Stimulated activated CD8-positive, alpha-beta memory T cell treated with anti-CD3 and anti-CD28 coated beads, Interleukin-4, amount 100 ng/mL, for 4 hours (primary cell): ENCODE measurements around the gene MOV10L1.

Experiments used
- DNase-seq, 2 donors: peaks; one replicate each; pipeline ENCODE4 v3.0.0-alpha.2; 2020; ENCODE audit warnings: low read depth in 2 of 2, low spot score in 1 of 2

MOV10L1 gene

DNA sequence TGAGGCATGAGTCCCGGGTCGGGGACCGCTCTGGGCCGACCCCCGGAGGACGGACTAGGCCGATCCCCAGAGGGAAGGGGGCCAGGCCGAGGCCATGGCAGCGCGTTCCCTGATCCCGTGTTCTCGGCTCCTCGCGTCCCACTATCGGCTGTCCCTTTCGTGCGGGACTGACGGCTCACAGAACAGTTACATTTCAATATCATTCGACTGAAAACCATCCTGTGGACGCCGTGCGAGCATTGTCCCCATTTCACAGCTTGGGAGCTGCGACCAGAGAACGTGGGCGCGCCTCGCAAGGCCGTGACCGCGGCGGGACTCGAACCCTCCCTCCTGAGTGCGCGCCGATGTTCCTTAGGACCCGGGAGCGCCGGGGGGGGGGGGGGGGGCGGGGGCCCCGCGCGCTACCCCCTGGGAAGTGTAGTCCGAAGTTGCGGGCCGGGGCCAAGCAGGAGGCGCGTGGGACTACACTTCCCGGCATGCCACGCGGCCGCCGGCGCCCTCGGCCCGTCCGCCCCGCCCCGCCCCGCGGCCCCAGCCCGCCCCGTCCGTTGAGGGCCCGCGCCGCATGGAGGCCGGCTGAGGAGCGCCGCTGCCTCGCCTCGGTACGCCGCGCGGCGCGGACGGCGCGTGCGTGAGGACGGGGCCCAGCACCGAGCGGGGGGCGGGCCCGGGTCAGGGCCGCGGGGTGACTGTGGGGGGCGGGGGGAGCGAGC is 95.7 kb downstream of the MOV10L1 start, which contains the start of gene TRABD:
Gene TRABD, plus strand, starts transcription at position 539 of the 713 bp plus-strand sequence. CDS start 7,148 bp downstream, outside the sequence.
- DNase-seq = peak; percentile 60 to 79

DNA sequence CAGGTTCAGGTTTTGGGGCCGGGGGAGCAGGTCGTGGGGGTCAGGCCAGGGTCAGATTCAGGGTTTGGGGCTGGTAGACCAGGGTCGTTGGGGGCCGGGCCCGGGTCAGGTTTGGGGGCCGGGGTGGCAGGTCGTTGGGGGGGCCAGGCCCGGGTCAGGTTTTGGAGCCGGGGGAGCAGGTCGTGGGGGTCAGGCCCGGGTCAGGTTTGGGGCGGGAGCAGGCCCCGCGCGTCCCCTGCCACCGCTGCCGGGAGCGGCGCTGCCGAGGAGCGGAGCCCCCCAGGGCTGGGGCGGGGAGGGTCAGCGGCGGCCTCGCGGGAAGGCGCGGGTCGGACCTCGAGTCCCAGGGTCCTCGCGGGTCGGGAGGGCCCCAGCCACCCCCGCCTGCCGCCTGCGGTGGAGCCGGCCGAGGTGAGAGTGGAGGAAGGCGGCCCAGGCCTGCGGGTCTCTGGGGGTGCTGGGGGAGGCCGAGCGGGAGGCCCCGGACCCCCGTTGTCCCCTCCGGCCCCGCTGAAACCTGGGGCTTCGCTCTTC is 96.4 kb downstream of the MOV10L1 start:
- DNase-seq = no peak

DNA sequence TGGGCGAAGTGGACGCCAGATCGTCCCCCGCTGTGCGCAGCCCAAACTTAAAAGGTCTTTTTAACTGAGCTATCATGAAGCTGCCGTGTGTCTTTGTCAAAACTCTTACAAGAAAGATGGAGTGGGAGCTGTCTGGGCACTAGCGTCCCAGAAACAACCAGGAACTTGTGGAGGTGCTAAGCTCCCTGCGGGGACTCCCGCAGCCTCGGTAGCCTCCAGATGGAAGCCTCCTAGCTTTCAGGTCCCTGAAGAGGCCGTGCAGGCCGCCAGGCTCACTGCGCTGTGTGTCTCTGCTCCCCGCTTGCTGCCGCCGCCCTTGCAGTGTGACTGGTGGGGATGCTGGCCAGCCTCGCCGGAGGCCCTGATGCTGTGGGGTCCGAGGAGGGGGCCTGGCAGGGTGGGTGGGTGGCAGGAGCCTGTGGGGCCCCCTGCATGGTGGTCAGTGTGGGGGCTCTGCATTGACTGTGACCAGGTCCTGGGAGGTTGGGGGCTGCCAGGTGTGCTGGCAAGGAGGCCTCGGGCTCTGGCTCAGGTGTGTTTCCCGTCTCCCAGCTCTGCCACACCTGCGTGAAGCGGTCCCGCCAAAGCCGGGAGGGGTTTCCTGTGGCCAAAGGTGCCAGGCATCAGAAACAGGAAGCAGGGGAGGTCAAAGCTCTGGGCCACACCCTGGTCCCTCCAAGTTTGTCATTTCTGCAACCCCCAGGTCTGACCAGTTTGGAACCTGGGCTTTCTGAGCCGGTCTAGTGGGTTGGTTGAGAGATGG is 97.1 kb downstream of the MOV10L1 start:
- DNase-seq = no peak

DNA sequence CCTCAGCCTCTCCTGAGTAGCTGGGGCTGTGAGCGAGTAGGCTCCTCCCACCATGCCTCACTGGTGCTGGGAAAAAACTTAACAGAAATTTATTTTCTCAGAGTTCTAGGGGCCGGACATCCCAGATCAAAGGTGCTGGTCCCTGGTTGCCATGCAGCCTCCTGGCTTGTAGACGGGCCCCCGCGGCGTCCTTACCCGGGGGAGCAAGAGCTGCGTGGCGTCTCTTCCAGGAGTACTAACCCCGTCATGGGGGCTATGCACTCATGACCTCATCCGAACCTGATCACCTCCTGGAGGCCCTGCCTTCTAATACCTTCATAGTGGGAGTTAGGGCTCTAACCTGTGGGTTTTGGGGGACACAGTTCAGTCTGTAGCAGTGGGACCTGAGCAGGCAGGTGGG is 98.5 kb downstream of the MOV10L1 start:
- no peak for DNase-seq

DNA sequence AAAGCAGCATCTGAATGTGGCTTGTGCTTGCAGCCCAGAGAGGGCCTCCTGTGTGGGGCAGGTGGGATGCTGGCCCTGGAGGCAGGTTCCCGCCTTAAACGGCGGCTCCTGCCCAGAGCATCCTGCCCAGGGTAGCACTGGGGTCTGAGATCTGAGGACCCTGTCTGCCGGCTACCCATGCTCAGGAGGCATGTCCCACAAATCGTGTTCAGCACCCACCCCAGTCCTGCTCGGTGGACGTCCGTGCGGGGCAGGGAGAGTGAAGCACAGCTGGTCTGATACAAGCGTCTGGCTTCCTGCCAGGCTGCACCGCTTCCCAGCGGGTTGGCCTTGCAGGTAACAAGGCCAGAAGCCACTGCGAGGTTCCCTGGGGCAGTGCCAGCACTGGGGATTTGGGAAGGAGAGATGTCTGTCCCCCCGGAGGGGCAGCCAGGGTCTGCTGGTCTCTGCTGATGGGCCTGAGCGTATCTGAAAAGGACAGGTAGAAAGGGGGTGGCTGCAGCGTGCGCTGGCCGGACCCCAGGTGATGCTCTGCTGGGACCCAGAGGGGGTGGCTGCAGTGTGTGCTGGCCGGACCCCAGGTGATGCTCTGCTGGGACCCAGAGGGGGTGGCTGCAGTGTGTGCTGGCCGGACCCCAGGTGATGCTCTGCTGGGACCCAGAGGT is 99.5 kb downstream of the MOV10L1 start:
- DNase-seq = no peak

DNA sequence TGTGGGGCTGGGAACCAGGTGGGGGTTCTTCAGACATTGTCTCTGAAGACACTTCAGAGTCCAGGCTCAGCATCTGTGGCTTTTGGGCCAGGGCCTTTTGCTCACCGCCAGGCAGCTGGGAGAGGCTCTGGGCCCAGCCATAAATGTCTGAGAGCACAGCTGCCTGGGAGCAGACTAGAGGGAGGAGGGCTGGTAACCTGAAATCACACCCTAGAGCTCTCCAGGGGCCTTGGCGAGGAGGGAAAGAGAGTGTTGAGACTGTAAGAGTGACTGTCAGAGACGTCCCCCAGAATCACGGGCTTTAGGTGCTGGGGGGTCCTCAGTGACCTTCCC is 100.0 kb downstream of the MOV10L1 start:
- no peak for DNase-seq

DNA sequence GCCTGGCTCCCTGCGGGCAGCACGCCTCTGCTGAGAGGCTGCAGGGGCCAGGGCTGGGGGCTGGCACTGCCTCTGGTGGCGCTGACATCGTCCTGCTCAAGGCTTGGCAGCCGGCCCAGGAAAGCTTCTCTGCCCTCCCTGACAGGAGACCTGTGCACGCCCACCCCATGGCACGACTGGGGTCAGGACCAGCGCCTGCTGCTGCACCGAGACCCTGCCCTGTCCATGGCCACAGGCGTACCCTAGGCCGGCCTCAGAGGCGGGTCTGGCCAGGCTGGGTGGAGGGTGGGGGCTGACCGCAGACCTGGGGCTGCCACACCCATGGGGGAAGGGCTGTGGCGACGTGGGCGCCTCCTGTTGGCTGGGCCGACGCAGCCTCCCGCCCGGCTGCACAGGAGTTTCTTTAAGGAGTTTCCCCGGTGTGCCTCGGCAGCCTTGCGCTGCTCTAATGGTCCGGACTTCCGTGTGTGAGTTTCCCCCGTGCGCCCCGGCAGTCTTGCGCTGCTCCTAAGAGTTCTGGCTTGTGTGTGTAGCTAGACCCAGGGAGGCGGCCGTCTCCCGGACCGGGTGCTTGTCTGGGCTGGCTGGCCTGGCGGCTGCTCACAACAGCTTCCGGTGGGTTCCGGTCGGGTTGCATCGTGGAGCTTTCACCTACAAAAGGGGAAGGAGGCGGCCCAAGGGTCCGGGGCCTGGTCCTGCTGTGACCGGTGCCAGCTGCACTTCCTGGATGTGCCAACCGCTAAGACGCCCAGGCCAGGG is 100.6 kb downstream of the MOV10L1 start:
- DNase-seq = peak; percentile 31 to 63

DNA sequence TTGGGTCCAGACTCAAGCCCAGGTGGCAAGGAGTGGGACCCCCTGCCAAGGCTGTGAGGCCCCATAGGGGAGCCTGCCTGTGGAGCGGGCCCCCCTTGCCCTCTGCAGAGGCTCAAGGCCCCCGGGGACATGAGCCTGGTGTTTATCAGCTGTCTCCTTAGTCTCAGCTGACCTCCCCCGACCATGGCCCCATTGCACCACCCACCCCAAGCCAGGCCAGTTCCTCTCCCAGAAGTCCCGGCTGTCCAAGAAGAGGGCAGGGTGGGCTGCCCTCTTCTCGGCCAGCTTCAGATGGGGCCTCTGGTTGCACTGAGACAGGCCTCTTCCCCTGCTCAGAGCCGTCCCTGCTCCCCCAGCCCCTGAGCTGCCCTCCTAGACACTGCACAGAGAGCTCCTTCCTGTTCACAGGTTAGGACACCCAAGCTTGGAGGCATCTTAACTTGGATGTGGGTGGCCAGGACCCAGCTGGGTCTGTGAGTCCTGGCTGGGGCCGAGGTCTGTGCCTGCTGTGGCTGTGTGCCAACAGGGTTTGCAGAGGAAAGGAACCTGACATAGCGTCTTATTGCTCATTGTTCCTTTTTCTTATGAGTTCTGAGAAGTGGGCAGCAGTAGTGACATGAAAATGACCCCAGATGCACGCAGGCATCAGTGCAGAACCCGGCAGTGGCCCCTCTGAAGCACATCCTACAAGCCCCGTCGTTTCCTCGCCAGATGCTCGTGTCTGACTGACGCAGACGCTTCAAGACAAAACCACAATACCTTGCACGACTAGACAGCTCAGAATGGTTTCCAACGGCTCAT is 101.3 kb downstream of the MOV10L1 start:
- DNase-seq = peak; percentile 38 to 60

DNA sequence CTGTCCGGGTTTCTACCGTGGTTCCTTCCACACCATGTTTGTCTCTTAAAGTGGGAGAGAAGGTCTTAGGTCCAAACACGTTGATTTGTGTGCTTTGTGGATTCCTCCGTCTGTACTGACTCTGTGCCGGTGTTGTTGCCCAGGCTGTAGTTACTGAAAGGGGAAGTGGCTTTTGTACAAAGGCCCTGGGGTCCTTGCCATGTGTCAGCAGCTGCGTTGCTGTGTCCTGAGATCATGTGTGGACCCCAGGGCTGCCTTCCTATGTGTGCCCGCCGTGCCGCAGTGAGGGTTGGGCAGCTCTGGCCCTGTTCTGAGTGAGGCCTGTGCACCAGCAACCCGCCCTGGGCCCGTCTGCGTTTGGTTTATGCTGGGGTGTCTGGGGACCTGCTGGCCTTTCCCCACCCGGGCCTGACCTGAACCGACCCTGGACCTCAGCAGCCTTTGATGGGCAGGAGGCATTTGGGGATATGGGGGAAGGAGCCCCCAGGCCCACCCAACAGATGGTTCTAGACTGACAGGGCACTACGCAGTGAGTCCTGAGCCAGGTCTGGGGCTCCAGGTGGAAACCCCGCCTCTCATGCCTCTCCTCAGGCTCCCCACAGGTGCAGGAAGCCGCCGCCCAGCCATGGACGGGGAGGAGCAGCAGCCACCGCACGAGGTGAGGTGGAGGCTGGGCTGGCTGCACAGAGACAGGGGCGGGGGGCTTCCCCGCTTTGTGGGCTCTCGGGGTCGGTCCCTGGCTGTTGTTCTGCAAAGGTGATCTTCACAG is 102.8 kb downstream of the MOV10L1 start:
- DNase-seq = no peak

DNA sequence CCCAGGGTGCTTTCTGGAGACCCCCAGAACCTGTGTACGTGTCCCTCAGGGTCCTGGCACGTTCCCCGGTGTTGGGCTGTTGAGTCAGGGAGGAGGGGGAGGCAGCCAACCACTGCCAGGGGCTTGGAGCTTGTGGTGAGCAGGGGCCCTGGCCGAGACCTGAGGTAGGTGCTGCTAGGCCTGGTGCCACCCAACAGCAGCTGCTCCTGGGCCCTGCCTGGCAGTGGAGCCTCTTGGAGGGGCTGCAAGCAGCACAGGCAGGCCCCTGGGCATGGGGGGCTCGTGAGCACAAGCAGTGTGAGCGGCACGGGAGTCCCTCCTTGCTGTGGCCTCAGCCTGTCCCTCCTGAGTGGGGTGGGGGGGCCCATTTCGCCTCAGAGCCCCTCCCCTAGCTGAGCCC is 103.8 kb downstream of the MOV10L1 start:
- no peak for DNase-seq

DNA sequence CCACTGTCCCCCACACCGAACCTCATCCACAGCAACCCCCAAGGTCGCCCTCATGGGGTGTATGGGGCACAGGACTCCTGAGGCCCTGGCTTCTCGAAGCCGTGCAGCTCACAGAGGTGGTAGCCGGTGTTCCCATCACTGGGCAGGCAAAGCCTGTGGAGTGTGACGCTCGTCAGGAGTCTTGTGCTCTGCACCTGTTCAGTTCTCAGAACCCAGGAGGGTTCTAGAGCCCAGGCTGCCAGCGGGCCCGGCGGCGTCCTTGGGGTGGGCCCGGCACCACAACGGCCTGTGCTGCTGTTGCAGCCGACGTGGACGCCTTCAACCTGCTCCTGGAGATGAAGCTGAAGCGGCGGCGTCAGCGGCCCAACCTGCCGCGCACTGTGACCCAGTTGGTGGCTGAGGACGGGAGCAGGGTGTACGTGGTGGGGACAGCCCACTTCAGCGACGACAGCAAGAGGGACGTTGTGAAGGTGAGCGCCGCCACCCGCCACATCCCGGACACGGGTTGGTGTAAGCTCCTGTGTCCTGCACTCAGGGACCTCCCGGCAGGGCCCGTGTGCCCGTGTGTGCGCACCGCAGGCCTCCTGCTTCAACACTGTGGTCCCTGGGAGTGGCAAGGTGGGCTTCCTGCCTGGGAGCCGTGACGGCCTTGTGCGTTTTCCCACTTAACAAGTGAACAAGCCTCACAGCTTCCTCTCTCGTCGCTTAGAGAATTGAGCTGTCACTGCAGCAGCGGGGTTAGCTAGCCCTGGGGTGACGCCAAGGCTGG is 104.4 kb downstream of the MOV10L1 start:
- DNase-seq = no peak

DNA sequence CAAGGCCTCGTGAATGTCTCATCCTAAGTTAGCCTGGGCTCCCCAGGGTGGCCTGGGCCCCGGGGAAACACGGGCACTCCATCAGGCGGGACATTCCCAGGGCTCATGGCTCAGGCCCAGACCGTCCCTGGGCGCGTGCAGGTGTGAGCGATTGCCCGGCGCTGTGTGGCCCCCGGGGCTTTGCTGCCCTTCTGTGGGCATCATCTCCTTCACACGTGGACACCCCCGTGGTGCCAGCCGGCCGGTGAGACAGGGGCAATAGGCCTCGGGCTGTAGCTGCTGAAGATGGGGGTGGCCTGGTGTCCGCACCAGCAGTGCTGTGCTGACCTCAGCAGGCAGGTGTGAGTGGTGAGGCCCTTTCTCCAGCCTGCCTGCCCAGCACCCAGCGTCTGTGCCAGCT is 106.5 kb downstream of the MOV10L1 start:
- no peak for DNase-seq

DNA sequence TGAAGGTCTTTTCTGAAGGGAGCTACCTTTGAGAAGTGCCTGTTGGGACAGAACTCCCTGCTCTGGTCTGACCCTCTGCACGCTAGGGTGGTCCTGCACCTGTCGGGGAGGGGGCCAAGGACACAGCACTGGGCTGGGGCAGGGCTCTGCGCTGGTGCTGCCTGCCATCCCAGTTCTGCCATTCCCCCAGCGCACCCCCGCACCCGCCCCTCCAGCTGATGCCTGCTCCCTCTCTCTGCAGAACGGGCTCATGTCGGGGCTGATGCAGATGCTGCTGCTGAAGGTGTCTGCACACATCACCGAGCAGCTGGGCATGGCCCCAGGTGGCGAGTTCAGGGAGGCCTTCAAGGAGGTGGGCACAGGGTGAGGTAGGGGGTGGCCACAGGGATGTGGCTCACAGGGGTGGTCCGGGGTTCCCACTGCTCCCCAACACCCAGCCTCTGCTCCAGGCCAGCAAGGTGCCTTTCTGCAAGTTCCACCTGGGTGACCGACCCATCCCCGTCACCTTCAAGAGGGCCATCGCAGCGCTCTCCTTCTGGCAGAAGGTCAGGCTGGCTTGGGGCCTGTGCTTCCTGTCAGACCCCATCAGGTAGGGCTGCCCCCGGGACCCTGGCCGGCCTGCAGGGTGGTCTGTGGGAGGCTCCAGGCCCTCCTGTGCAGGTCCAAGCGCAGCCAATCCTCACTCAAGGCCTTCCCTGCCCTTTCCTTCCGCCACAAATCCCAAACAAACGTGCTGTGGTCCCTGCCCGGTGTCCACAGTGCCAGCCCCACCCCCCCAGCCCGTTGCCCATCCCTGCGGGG is 107.4 kb downstream of the MOV10L1 start:
- no peak for DNase-seq

DNA sequence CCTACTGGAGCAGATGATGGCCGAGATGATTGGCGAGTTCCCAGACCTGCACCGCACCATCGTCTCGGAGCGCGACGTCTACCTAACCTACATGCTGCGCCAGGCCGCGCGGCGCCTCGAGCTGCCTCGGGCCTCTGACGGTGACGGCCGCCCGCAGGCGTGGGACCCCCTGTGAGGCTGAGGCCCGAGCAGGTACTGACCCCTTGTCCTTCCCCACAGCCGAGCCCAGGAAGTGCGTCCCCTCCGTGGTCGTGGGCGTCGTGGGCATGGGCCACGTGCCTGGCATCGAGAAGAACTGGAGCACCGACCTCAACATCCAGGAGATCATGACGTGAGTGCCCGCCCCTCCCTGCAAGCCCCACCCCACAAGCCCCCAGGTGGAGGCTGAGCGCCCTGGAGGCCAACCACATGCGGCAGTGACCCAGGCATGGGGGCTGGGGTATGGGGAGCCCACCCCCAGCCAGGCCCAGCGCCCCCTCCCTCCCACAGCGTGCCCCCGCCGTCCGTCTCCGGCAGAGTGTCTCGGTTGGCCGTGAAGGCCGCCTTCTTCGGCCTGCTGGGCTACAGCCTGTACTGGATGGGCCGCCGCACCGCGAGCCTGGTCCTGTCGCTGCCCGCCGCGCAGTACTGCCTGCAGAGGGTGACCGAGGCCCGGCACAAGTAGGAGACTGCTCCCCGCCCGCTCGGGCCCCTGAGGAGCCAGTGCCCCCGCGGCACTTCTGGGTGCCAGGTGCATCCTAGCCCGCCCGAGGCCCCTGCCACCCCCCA is 108.2 kb downstream of the MOV10L1 start:
- no peak for DNase-seq

DNA sequence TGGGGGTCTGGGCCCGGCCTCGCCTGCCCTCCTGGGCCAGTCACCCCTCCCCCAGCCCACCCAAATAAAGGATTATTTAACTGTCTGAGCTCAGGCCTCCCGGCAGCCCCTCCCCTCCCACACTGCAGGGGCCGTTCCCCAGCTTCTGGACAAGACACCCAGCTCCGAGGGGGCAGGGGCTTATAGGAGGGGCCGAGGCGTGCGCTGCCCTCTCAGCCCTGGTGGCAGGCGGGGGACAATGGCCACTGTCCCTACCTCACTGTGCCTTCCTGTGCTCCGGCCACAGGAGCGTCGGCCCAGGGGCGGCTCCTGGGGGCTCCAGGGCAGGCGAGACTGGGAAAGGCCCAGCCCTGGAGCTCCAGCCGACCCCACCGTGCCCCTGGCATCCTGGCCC is 108.8 kb downstream of the MOV10L1 start:
- no peak for DNase-seq

DNA sequence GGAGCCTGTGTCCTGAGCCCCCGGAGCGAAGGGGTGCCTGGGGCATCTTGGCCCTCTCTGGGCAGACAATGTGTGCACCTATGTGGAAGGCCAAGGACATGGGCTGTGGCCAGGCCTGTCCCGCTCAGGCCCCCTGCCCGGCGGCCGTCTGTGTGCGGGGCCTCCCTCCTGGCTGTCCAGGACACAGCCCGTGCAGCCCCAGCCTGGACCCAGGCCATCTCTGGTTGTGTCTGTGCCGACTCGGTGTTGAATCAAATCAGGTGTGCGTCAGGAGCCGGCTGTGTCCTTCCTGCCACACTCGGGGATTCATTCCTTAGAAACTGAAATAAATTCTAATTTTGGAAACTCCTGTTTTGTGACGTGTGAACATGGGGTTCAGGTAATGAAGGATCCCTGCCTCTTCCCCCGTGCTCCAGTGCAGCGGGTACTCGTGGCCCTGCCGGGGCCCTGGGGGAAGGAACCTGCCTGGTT is 109.5 kb downstream of the MOV10L1 start:
- DNase-seq = no peak

DNA sequence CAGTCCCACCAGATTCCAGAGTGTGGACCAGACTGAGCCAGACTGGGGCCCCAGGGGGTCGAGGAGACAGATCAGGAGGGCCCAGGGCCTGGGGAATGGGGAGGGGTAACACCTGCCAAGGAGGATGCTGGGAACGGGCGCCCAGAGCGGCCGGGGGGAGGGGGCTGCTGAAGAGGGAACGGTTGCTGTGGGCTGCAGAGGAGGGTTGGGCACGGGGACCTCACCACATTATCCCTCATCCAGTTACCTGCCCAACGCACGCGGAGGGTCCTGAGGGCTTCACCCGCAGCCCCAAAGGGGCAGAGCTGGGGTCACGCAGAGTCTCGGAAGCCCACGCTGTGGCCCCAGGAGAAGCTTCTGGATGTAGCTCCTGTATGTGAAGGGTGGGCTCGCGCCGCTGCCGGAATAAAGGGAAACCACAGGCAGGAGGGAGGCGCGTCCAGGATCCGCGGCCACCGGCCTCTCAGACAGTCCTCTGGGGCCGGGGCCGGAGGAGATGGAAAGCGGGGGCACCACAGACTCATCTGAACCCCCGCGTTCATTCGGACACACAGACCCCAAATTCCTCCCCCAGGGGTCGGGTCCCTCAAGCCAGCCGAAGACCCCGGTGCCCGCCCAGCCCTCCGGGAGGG is 110.1 kb downstream of the MOV10L1 start:
- no peak for DNase-seq
